Measurements from ENCODE around the gene NID2. TPM values are rescaled to one million over a fixed set of nuclear protein-coding genes. Genes with fewer than 3 reads are reported as not detected.

The NID2 gene
- total and polyA plus RNA-seq, 9 of the 15 experiments (the other 6 are each of a cell fraction or from before 2014, with no cell fraction given), result 0.04 to 0.45 (median 0.16) TPM; not detected in 3

GRCh38 chr14:52053044-52053443, 15.8 kb downstream of the NID2 start:
- ATAC-seq, result no peak
- in situ Hi-C loops (cut with MboI) (no loop called here), intact Hi-C loops (cut with micrococcal nuclease) (no loop called here)
- no peak for DNase-seq (ENCODE audit: extremely low read depth in 1 of 4, low spot score in 3 of 4)
- ChIA-PET CTCF (ENCODE audit: low intra/inter-chr PET ratio) (no interaction called here), POLR2A (no interaction called here)
- Histone ChIP-seq H3K27me3 (ENCODE audit: control insufficient read depth in 2 of 2, insufficient read depth in 2 of 2, low read length in 2 of 2) (peaks cover 0 to 3% of the 10 kb centered on the region in 2 experiments; a peak in 3 of 5 replicates), H3K4me2 (ENCODE audit: insufficient read depth, low read length) (no peak overlapping the region), H3K27ac (ENCODE audit: extremely low read depth, low read depth, low read length) (no peak overlapping the region), H3K9me1 (ENCODE audit: control insufficient read depth, insufficient read depth, low read length) (no peaks in the 10 kb centered on the region), H2AFZ (ENCODE audit: low read depth, low read length) (no peak overlapping the region), H3K36me3 (ENCODE audit: control insufficient read depth, insufficient read depth, low read length) (no peaks in the 10 kb centered on the region), H4K20me1 (replicated peaks; ENCODE audit: control insufficient read depth, insufficient read depth, low read length) (no peaks in the 10 kb centered on the region), H3K9me3 (replicated peaks; ENCODE audit: control insufficient read depth, insufficient read depth, low read depth, low read length) (no peaks in the 10 kb centered on the region), H3K79me2 (ENCODE audit: control insufficient read depth, insufficient read depth, low read length) (no peaks in the 10 kb centered on the region), H3K9ac (ENCODE audit: insufficient read depth in 1 of 2, low read depth in 2 of 2, low read length in 2 of 2) (no peak overlapping the region), H3K4me3 (no peak overlapping the region), H3K4me1 (replicated peaks in 1 of 2; ENCODE audit: control insufficient read depth in 2 of 2, insufficient read depth in 2 of 2, low read length in 2 of 2) (no peaks in the 10 kb centered on the region)
- FAIRE-seq, result no peak
- 0% methylated on average over 5 of the region's 5 CpGs for WGBS (ENCODE audit: insufficient coverage, low coverage, missing lambda C conversion rate)
- no TSS peak for BruUV-seq (replicated peaks)
- TF ChIP-seq PHB2 (IDR thresholded peaks at IDR 0.05; ENCODE audit: low read depth) (no peak), ZZZ3 (IDR thresholded peaks at IDR 0.05) (no peak), THAP7 (CRISPR knock-in tag; IDR thresholded peaks at IDR 0.05) (no peak), EHMT2 (IDR thresholded peaks at IDR 0.05) (no peak), UBTF (IDR thresholded peaks at IDR 0.05; ENCODE audit: borderline replicate concordance in 1 of 2, low read depth in 2 of 2, low read length in 2 of 2) (no peak), ZBTB9 (CRISPR knock-in tag; IDR thresholded peaks at IDR 0.05) (no peak), ZNF639 (CRISPR knock-in tag; conservative IDR thresholded peaks at IDR 0.05 in 1 of 2, IDR thresholded peaks at IDR 0.05 in 1 of 2) (no peak), ZFP1 (CRISPR knock-in tag; IDR thresholded peaks at IDR 0.05) (no peak), ZNF589 (CRISPR knock-in tag; IDR thresholded peaks at IDR 0.05; ENCODE audit: low read depth) (no peak), ZNF707 (CRISPR knock-in tag; conservative IDR thresholded peaks at IDR 0.05) (no peak), BCOR (IDR thresholded peaks at IDR 0.05) (no peak), USF1 (CRISPR knock-in tag; IDR thresholded peaks at IDR 0.05) (no peak), CLOCK (CRISPR knock-in tag; IDR thresholded peaks at IDR 0.05; ENCODE audit: borderline replicate concordance) (no peak)

Data from K562 (cell line).